Measurements from ENCODE around the gene UPK1A.

UPK1A gene

DNA sequence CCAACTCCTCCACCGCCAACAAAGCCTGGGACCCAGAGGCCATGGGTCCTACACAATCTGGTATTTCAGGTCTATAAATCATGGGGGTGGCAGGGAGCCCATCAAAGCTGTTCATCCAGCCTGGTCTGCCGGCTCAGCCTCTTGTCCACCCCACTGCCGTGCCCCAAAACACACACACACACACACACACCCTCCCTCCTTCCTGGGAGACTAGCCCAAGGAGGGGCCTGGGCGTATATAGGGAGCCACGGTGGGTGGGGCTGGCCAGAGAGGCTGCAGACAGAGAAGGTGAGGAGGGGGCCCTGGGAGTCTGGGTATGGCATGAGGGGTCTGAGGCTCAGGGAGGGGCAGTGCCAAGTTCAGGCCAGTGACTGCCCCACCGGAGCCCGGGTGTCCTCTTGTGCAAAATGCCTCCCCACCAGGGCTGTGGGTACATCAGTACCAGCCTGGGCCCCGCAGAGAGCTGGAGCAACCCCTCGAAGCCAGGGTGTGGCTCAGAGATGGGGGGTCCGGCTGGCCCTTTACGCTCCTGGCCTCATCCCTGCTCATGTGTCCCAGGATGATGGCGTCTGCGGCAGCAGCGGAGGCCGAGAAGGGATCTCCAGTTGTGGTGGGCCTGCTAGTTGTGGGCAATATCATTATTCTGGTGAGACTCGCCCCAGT is at the start of gene UPK1A:
UPK1A (plus strand) TSS at position 267 of the 663 bp plus-strand sequence; CDS start at position 563, 296 bp downstream.
- no peak for DNase-seq (ENCODE audit: low spot score)

DNA sequence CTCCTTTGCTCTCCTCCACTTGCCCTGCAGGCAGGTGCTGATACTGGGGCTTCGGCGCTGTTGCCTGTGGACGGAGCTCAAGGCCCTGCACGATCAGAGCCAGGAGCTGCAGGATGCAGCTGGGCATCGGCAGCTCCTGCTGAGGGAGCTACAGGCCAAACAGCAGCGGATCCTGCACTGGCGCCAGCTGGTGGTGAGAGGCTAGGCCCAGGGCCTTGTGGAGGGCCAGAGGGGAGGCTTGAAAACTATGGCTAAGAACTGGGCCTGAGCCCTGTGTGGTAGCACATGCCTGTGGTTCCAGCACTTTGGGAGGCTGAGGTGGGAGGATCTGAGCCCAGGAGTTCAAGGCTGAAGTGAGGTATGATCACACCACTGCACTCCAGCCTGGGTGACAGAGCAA is 47.5 kb upstream of the UPK1A start:
- DNase-seq (ENCODE audit: low spot score): no peak

DNA sequence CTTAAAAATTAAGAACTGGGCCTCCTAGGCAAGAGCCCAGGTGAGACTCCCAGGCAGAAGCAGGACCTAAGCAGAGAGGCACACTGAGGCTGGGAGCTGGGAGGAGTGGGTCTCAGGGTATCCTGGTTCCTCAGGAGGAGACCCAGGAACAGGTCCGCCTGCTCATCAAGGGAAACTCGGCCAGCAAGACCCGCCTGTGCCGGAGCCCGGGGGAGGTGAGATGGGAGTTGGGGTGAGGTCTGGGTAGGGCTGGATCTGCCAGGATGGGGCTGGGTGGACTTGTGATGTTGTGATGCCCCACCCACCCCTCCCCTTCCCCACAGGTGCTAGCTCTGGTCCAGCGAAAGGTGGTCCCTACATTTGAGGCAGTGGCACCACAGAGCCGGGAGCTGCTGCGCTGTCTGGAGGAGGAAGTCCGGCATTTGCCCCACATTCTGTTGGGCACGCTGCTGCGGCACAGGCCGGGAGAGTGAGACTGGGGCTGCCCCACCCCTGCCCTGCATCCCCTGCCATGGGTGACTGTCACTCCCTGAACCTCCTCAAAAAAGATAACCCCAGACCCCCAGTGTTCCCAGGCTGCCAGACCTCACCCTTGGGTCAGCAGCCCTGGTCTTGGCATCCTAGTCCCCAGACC is 46.9 kb upstream of the UPK1A start:
- no peak for DNase-seq (ENCODE audit: low spot score)

DNA sequence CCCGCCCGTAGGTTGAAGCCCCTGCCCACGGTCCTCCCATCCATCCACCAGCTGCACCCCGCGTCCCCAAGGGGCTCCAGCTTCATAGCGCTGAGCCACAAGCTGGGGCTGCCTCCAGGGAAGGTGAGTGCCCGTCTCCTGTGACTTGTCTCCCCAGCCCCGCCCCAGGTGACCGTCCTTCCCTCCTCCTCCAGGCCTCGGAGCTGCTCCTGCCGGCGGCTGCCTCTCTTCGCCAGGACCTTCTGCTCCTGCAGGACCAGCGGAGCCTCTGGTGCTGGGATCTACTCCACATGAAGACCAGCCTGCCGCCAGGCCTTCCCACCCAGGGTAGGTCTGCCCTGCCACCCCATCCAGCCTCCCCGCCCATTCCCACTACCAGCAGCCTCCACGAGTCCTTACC is 46.3 kb upstream of the UPK1A start:
- DNase-seq (ENCODE audit: low spot score): no peak

DNA sequence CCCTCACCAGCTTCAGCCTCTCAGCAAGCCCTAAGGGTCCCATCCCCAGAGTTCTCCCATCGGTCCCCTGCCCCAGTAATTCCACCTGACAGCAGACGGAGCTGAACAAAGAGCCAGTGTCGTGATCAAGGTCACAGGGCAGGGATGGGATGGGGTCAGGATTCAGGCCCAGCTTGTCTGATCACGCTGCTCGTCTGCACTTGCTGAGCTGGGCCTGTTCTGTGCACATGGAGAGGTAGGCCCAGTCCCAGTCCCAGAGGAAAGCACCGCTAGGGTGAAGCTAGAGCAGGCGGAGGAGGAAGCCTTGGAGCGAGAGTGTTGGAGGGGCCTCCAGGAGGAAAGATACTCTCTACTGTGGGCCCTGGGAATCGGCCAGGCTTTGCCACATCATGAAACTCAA is 44.6 kb upstream of the UPK1A start:
- DNase-seq (ENCODE audit: low spot score): no peak

DNA sequence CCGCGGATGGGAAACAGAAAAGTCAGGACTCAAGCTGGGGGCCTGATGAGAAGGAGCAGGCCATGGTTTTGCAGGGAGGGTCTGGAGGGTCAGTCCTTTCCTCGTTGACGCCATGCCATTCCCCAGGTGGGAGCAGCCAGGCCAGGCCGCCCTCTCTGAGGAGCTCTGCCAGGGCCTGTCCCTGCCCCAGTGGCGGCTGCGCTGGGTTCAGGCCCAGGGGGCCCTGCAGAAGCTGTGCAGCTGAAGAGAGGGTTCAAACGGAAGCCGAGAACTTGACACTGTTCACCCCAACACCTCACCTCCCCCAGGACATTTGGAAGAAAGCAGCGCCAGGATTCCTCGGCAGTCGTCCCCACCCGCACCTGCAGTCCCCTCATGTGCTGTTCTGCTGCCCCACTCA is 43.6 kb upstream of the UPK1A start:
- no peak for DNase-seq (ENCODE audit: low spot score)

DNA sequence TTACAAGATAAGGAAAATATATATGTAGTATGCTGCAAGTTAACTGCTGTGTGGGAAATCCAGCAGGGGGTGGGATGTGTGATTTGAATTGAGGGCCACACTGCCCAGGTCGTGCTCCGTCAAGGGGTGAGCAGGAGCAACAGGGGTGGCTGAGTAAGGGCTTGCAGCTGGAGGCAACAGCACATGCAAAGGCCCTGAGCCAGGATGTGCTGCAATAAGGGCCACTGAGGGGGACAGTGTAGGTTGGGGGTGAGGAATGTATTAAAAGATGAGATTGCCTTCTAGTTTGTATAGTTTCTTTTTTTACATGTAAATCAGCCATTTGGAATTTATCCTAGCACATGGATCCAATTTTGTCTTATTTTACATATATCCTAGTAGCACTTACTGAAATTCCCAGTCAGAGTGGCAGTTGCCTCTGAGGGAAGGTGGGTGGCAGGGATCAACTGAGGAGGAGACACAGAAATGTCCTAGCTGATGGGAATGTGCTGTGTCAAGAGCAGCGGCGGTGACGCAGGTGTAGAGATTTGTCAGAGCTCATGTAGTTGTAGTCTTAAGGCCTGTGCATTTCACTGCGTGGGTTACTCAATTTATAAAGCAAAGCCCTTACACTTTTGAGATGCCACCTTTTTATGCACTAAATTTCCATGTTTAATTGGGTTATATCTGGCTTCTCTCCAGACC is 42.8 kb upstream of the UPK1A start:
- no peak for DNase-seq (ENCODE audit: low spot score)

DNA sequence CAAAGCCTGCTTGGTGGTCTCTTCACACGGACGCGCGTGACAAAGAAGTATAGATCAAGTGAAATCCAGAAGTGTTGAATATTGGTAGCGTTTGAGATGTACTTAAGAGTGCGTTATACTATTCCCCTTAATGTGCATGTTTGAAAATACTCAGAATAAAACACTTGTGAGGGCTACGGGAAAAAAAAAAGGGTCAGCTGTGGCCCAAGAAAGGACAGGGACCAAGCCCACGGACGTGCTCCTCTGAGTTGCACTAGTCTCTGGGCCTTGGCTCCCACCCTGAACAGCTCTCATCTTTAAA is 38.1 kb upstream of the UPK1A start:
- DNase-seq (ENCODE audit: low spot score): no peak

DNA sequence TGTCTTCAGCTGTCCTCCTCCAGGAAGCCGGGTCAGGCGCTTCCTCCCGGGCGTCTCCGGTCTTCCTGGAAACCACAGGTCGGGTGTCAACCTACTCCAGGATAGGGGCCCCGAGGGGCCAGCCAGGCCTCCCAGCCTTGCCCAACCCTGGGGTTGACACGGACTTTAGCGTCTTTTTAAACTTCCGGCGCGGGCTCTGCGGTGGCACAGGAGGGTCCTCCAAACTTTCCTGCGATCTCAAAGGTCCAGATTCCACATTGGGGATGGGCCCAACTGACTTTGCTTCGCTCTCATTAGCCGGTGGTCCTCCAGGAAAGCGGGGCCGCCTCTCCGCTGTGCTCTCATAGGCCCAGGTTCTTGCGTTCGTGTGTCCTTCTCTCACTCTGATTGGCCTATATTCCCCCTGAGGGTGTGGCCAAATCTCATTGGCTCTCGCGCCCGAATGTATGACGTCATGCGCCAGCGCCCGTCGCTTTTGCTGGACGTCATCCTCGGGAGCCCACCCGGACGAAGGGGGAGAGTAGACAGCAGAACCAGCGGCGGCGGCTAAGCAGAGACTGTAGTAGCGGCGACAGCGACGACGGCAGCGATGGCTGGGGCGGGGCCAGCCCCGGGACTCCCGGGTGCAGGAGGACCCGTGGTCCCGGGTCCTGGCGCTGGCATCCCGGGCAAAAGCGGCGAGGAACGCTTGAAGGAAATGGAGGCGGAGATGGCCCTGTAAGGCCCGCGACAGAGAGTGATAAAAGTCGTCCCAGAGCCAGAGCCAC is 37.6 kb upstream of the UPK1A start, which contains the start of gene RBM42:
RBM42 (plus strand) TSS at position 472 of the 767 bp plus-strand sequence; CDS start at position 590, 118 bp downstream.
- DNase-seq (ENCODE audit: low spot score): peak; percentile 98

DNA sequence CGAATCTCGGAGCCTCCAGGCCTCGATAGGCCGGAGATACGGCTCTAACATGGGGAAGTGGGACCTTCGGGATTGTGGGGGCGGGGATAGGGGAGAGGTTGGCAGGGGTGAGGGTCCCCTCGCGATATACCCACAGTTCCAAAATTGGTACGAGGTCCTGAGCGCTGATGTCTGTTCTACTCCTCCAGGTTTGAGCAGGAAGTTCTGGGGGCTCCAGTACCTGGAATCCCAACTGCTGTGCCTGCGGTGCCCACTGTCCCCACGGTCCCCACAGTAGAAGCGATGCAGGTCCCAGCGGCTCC is 37.0 kb upstream of the UPK1A start:
- DNase-seq (ENCODE audit: low spot score): peak; percentile 24

DNA sequence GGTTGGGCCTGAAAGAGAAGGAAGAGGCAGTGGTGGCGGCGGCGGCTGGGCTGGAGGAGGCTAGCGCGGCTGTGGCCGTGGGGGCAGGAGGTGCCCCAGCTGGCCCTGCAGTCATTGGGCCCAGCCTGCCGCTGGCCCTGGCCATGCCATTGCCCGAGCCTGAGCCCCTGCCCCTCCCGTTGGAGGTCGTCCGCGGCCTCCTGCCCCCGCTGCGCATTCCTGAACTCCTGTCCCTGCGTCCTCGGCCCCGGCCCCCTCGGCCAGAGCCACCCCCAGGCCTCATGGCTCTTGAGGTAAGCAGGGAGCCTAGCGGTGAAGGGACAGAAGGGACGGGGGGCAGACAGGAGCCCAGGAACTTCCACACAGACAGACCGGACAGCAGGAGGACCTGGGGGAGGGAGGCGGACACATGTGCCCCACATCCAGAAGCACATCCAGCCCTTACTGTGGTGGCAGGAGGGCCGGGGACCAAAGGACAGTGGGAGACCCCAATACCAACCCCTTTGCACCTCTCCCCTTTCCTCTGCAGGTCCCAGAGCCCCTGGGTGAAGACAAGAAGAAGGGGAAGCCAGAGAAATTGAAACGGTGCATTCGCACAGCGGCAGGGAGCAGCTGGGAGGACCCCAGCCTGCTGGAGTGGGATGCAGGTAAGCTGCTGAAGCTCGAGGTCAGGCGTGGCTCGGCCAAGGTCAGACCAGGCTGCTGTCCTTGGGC is 32.4 kb upstream of the UPK1A start:
- DNase-seq (ENCODE audit: low spot score): no peak

DNA sequence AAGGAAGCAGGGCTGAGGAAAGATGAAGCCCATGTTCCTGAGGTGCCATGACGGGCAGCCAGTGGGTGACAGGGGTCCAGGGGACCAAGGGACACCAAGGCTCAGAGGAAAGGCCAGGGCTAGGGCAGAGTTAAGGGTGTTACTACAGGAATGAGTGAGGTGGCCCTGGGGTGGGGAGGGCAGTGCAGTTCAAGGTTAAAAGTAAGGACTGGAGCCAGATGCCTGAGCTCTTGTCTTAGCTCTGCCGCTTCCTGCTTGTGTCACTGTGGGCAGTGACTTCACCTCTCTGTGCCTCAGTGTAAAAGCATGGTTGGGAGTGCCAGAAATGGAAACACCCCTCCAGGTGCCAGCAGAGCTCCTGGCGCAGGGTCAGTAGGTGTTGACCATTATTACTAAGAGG is 29.7 kb upstream of the UPK1A start:
- DNase-seq (ENCODE audit: low spot score): no peak

DNA sequence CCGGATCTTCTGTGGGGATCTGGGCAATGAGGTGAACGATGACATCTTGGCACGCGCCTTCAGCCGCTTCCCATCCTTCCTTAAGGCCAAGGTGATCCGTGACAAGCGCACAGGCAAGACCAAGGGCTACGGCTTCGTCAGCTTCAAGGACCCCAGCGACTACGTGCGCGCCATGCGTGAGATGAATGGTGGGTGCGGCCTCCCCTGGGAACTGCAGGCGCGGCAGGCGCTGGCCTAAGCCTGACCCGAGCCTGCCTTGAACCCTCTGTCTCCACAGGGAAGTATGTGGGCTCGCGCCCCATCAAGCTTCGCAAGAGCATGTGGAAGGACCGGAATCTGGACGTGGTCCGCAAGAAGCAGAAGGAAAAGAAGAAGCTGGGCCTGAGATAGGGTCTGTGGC is 29.2 kb upstream of the UPK1A start:
- no peak for DNase-seq (ENCODE audit: low spot score)

DNA sequence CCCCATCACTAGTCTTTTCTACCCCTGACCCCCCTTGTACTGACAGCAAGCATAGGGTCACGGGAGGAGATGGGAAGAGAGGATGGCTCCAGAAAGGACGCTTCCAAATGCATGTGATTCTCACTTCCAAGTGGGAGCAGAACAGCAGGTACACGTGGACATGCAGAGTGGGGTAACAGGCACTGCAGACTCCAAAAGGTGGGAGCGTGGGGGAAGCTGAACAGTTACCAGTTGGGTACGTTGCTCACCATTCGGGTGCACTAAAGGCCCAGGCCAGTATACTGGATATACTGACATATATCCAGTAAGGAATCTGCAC is 27.0 kb upstream of the UPK1A start:
- no peak for DNase-seq (ENCODE audit: low spot score)

DNA sequence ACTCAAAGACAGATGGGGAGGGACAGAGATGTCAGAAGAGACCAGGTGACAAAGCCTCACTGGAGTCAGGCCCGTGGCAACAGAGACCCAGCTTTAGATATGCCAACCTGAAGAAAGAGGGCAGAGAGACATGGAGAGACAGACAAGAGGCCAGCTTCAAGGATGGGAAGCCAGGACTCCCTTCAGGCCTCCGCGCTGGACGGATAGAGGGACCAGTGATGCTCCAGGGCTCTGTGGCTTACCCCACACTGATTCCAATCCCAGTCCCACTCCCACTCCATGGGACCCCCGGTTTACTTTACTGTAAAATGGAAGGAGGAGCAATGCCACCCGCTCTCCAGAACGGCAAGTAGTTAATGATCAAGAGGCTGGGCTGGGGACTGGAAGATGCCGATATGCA is 26.5 kb upstream of the UPK1A start:
- no peak for DNase-seq (ENCODE audit: low spot score)

DNA sequence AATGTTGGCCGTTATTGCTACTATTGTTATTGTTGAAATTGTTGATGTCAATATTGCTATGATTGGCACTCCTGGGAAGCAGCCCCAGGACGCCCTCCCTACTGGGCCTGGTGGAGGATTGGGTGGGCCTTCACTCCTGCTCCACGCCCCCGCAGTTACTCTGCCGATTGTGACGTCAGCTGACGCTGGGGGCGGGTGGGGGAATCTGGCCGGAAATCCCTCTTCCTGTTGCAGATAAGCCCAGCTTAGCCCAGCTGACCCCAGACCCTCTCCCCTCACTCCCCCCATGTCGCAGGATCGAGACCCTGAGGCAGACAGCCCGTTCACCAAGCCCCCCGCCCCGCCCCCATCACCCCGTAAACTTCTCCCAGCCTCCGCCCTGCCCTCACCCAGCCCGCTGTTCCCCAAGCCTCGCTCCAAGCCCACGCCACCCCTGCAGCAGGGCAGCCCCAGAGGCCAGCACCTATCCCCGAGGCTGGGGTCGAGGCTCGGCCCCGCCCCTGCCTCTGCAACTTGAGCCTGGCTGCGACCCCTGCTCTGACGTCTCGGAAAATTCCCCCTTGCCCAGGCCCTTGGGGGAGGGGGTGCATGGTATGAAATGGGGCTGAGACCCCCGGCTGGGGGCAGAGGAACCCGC is 24.7 kb upstream of the UPK1A start, which contains the start of gene ETV2:
ETV2 (plus strand) TSS at position 231 of the 637 bp plus-strand sequence. CDS start 716 bp downstream, outside the sequence.
- DNase-seq (ENCODE audit: low spot score): no peak

DNA sequence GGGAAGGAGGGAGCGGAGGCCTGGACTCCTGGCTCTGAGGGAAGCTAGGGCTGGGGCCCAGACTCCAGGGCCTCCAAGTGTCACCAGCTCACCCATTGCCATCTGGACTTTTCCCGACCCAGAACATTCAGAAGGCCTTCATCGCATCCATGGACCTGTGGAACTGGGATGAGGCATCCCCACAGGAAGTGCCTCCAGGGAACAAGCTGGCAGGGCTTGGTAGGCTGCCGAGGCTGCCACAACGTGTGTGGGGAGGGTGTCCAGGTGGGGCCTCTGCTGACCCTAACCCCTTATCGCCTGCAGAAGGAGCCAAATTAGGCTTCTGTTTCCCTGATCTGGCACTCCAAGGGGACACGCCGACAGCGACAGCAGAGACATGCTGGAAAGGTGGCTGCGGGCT is 24.0 kb upstream of the UPK1A start:
- DNase-seq (ENCODE audit: low spot score): no peak

DNA sequence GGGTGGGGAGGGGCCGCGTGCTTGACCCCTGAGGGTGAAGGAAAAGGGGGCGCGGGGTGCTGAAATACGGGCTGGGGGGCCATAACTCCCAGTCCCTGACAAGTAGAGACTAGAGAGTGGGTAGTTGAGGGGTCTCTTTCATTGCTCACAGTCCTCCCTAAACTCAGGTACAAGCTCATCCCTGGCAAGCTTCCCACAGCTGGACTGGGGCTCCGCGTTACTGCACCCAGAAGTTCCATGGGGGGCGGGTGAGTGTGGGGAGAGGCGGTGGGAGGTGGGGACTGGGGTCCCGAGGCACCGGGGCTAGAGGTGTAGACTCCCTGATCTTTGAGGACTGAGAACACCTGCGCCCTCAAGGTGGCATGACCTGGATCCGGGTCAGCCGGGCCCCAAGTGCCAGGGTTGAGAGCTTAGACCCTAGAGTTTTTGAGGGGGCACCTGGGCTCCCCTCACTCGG is 23.5 kb upstream of the UPK1A start:
- DNase-seq (ENCODE audit: low spot score): no peak

DNA sequence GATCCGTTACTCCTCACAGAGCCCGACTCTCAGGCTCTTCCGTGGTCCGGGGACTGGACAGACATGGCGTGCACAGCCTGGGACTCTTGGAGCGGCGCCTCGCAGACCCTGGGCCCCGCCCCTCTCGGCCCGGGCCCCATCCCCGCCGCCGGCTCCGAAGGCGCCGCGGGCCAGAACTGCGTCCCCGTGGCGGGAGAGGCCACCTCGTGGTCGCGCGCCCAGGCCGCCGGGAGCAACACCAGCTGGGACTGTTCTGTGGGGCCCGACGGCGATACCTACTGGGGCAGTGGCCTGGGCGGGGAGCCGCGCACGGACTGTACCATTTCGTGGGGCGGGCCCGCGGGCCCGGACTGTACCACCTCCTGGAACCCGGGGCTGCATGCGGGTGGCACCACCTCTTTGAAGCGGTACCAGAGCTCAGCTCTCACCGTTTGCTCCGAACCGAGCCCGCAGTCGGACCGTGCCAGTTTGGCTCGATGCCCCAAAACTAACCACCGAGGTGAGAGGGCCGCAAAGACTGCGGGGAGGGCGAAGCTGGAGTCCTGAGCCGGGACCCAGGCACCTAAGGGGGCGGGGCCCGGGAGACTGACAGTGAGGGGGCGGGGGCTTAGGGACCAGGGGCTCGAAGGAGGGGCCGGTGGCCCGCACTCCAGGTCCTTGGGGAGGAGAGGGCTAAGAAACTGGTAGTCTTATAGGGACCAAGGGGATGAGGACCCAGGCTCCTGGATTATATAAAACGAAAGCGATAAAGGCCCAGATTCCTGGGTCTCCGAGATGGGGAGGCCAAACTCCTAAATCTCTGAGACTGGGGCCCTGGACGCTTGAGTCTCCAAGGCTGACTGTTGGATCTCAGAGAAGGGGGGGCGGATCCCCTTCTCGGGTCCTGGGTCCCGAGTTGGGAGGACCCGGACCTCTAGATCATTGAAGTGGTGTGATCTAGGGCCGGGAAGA is 22.8 kb upstream of the UPK1A start:
- DNase-seq (ENCODE audit: low spot score): peak; percentile 87

DNA sequence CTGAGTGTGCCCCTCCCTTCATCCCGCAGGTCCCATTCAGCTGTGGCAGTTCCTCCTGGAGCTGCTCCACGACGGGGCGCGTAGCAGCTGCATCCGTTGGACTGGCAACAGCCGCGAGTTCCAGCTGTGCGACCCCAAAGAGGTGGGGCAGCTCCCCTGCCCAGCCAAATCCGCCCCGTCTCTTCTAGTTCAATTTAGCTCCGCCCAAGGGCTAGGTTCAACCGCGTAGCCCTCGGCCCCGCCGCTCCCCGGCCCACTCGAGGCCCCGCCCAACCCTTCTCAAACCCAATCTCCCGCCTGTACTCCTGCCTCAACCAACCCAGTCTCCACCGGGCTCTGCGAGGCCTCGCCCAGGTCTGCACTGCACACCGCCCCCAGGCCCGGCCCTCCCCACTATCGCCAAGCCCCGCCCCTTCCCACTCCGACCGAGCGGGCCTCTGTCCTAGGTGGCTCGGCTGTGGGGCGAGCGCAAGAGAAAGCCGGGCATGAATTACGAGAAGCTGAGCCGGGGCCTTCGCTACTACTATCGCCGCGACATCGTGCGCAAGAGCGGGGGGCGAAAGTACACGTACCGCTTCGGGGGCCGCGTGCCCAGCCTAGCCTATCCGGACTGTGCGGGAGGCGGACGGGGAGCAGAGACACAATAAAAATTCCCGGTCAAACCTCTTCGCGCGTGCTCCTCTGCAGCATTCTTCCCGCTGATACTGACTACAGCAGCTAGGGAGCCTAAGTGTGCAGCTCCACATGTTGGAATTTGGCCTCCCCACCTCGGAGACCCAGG is 21.9 kb upstream of the UPK1A start:
- DNase-seq (ENCODE audit: low spot score): peak; percentile 91
